Measurements from ENCODE around the gene FTL.

The FTL gene

DNA sequence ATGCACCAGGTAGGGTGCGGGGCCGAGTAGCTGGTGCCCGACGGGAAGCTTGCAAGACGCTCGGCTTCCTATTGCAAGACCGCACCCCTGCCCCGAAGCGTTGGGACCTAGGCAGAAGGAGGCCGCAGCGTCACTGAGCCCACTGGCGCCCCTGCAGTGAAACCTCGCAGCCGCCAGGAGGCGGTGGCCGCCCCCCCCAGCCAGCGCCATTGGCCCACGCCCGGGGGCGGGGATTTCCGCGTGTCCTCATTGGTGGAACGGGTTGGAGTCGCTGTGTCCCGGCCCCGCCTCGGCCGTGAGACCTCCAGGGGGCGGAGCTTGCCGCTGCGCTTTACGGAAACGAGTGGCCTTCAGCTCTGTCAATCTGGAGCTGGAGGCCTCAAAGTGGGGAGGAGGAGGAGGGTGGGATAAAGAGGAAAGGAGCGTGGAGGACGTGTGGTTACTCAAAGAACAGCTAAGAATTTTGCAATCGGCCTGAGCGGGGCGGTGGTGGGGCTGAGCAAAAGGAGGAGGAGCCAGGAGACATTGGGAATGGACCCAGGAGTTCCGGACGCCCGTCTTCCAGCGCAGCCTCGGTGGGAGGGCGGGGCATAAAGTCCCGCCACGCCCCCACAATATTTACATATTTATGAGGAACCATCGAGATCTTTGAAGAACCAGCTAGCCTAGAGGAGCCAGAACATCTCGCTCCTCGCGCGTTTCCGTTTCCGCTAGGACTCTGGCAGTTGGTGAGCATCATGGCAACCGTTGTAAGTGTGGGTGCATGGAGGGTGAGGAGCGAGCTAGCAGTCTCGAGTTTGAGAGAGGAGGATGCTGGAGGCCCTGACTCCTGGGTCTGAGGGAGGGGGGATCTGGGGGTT, 28.3 kb downstream of the FTL start, which contains the start of the genes GYS1 and RUVBL2:
Gene GYS1, minus strand, starts transcription at position 135 of the 860 bp plus-strand sequence. CDS start 197 bp downstream, outside the sequence.
Gene RUVBL2, plus strand, starts transcription at position 713 of the 860 bp plus-strand sequence. Its CDS starts 25 bp downstream, at position 738.
- peak; percentile 98 to 99 for DNase-seq

DNA sequence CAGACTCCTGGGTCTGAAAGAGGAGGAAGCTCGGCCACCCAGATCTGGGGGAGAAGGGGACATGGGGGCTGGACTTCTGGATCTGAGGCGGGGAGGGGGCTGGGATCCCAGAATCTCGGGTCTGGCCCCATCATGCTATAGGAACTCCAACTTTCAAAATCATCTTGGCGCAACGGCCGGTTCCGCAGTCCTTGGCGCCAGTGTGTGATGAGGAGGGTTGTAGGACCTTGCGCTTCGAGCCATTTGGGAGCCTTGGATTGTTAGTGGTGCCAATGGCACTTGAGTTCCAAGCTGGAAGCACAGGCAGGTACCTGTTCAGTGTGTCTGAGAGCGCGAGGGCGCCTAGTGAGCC, 28.9 kb downstream of the FTL start:
- DNase-seq, result peak in 1 of 2 experiments; percentile 45

DNA sequence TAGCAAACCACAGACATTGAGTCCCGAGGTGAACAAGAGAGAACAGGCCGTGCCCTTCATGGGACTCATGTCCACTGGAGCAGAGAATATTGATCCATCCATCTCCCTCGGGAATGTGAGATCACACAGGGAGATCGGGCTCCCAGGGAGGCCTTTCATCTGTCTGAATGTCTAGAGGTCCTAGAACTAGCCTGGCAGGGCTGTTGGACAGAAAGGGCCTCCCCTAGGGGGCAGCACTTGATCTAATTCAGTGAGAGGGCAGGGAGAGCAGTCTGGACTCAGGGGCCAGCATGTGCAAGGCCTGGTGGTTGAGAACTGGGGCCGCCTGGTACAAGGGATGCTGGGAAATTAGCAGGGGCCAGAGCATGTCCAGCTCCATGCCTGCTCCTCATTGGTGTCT, 32.9 kb downstream of the FTL start:
- peak; percentile 51 to 59 for DNase-seq

DNA sequence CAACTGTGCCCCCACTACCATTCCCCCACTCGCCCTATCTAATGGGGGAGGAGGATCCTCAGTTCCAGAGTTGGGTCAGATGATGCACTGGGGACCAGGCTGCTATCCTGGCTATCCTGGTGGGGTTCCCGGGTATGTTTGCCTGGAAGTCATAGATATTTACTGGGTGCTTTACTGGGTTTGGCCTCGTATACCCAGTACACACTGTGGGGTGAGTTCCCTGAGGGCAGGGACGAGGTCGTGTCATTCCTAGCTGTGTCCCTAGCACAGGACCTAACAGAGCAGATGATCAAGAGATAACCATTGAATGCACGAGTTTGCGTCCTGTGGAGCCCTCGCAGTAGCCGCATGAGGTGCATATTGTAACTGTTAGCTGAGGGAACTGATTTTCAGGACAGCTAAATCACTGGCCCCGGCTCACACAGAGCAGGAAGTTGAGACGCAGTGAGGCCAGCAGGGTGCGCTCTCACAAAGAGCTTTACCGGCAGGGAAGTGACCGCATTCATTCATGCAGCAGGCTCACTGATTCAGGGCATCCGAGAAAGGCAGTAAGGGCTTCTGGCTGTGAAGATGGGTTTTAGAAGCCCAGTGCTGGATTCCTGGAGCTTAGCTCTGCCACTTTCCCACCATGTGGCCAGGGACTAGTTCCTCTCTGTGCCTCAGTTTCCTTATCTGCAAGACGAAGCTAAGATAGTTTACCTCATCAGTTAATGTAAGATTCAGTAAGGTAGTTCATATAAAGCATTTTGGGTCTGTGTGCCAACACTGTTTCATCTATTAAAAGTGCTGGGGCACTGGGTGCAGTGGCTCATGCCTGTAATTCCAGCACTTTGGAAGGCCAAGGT, 34.6 kb downstream of the FTL start:
- DNase-seq, result peak; percentile 37

DNA sequence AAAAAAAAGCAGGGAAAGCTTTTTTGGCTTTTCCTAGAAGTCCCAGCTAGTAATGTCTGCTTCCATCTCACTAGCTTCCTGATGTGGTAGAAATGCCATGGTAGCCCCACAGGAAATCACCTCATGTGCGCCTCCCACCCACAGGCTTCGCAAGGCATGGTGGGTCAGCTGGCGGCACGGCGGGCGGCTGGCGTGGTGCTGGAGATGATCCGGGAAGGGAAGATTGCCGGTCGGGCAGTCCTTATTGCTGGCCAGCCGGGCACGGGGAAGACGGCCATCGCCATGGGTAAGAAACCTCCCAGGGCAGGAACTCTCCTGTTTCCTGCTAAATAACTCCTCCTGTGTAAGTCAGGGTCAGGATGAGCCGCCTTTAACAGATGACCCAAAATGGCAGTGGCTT, 39.0 kb downstream of the FTL start:
- no peak for DNase-seq

DNA sequence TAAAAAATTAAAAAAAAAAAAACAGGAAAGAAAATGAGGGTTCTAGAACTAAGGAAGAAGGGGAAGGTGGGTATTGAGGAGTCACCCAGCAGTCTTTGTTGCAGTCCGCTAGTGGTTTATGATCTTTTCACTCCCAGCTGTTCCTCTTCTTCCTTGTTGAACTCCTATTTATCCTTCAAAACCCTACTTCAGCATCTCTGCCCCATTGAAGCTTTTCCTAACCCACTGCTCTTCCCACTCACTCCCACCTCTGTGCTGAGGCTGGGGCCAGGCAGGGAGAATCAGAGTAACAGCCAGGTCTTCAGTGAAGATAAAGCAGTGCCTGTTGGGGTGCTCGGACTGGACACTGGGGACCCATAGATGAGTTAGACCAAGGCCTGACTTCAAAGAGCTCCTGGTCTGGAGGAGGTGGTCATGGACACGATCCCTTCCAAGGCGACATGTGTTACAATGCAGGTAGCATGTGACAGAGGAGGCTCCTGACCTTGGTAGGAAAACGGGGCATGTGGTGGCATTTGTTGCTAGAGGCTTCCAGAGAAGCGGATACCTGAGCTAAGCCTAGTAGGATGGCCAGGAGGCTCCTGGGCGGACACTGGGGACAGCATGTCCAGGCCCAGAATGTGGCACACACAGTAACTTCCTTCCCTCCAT, 40.0 kb downstream of the FTL start:
- DNase-seq, result no peak

DNA sequence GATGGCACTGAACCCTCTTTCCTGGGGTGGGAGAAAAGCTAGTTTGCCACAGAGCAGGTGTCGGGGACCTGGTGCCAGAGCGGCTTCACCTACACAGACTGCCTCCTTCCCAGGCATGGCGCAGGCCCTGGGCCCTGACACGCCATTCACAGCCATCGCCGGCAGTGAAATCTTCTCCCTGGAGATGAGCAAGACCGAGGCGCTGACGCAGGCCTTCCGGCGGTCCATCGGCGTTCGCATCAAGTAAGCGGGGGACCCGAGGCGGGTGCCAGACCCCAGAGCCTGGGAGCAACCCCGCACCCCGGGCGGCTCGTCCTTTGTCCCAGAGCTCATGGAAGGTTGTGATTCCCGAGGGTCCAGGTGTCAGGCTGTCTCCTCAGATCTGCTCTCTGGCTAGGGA, 41.8 kb downstream of the FTL start:
- DNase-seq, result no peak

DNA sequence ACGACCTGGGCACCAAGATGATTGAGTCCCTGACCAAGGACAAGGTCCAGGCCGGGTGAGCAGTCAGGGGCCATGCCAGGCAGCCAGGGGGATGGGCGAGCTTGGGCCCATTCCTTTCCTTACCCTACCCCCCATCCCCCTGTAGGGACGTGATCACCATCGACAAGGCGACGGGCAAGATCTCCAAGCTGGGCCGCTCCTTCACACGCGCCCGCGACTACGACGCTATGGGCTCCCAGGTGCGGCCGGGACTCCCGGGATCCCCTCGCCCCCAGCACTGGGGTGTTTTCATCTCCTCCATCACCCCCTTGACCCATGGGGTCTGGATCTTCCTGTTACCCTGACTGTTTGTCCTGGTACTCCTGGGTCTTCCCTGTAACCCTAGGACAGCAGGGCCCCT, 44.7 kb downstream of the FTL start:
- DNase-seq, result no peak

DNA sequence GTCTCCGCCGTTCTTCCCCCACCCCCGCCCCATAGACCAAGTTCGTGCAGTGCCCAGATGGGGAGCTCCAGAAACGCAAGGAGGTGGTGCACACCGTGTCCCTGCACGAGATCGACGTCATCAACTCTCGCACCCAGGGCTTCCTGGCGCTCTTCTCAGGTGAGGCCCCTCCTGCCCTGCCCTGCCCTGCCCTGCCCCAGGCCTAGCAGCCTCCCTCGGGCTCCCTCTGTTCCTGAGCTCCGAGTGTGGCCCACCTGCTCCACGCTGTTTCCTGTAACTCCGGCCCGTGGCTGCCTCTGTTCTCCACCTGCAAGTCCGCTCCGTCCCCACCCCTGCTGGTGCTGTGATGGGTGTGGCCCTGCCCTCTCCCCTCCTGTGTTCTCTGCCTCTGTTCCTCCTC, 45.3 kb downstream of the FTL start:
- DNase-seq, result no peak

DNA sequence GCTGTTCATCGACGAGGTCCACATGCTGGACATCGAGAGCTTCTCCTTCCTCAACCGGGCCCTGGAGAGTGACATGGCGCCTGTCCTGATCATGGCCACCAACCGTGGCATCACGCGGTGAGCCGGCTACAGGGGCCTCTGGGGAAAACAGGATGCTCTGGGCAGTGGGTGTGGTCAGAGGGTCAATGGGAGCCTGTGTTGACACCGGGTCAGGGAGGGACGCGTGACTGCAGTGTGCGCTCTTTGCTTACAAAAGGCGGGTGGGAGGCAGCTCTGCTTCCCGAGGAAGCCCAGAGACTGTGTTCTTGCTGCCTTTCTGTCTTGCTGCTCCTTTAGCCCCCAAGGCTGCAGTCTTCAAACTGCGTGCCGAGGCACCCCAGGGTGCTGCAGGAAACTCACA, 46.1 kb downstream of the FTL start:
- DNase-seq, result no peak

DNA sequence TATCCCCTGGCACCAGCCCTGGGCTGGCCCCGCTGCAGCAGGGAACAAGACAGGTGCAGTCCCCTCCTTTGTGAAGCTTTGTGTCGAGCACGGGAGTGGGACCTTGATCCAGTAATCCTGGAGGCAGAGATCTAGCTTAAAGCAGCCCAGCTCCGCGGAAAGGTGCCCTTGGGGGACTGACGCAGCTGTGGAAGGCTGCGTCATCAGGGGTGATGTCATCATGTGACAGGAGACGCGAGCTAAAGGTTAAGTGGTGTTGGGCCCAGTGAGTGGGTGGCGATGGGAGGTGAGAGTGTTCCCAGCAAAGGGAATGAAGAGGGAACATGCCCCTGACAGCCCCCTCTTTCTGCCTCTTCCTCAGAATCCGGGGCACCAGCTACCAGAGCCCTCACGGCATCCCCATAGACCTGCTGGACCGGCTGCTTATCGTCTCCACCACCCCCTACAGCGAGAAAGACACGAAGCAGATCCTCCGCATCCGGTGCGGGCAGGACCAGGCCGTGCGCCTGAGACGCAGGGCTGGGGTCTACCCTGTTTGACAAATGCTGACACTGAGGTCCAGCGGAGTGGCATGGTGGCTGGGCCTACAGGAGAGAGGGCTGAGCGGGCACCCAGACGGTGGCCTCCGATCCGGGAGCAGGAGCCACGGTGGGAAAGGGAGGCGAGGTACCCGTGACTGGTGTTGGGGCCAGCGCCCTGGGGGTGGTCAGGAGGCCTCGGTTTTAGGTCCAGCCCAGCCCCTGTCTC, 49.2 kb downstream of the FTL start:
- DNase-seq, result no peak

DNA sequence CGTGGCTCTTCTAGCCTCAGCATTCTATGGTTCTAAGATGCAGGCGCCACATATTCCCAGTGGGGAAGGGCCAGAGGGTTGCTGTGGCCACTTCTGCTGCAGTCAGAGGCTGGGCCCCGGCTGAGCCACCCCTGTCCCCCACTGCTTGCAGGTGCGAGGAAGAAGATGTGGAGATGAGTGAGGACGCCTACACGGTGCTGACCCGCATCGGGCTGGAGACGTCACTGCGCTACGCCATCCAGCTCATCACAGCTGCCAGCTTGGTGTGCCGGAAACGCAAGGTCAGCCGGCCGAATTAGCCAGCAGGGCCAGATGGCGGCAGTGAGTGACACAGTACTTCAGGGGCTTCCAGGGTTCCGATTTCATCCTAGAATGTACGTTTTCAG, 49.8 kb downstream of the FTL start:
- DNase-seq, result no peak

DNA sequence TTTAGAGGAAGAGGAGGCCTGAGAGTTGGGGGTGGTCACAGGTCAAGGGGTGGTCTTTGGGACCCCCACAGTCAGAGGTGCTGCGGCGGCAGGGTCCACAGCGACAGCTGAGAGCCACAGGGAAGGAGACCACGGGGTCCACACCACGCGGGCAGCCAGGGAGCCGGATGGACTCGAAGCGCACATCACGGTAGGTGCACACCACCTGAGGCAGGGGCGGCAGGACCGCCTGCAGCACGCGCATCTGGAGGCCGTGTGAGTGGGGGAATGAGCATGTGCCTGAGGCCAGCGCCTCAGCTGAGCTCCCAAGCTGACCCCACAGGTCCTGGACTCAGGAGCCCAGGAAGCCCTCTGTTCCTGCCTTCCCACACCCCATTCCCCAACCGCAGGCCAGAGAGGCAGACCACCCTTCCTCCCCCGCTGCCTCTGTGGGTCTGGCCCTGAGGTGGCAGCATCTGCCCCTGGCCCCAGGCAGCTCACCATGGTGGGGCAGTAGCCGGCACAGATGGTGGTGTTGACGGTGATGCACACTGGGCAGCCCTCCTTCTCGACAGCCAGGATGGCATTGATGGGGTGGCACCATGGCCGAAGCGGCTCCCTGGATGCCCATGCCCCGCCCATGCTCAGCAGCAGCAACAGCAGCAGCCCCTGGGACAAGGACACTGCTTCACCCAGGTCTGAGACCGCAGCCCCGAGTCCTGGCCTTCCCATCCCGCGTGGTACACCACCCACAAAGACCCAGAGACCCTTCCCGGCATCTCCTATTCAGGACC, 51.1 kb downstream of the FTL start:
- DNase-seq, result no peak
